HEK293T (cell line): ENCODE results near the gene PARVB.

Experiments used
- CTCF ChIA-PET: fragments of 350-600 bp; formaldehyde crosslinking; extraction: SDS; loops from one replicate; lab custom pipeline; 2021; ENCODE audit warnings: antibody characterized with exemption, inconsistent platforms; lab: Yijun Ruan, JAX
- POLR2A ChIA-PET: fragments of 350-600 bp; formaldehyde crosslinking; extraction: SDS; loops from one replicate; lab custom pipeline; 2020; ENCODE audit warnings: antibody characterized with exemption, inconsistent platforms; lab: Yijun Ruan, JAX
- DNase-seq: peaks from one replicate; pipeline ENCODE4 v3.0.0; 2012; ENCODE audit warnings: mixed read lengths; ENCODE audit errors: extremely low spot score
- BHLHE40 ChIP-seq: fragments of 450-650 bp; IDR thresholded peaks from 2 replicates; pipeline ENCODE4 v1.6.1; 2016; ENCODE audit warnings: mild to moderate bottlenecking, moderate library complexity, borderline replicate concordance
- L3MBTL2 ChIP-seq: fragments of 450-650 bp; conservative IDR thresholded peaks from 2 replicates; pipeline ENCODE4 v1.6.1; 2016; ENCODE audit warnings: mild to moderate bottlenecking
- LEF1 ChIP-seq: fragments of 450-650 bp; IDR thresholded peaks from 2 replicates; pipeline ENCODE4 v1.6.1; 2017; ENCODE audit warnings: mild to moderate bottlenecking, borderline replicate concordance
- SP1 ChIP-seq: fragments of 450-650 bp; IDR thresholded peaks from 2 replicates; pipeline ENCODE4 v1.6.1; 2017
- SUZ12 ChIP-seq: fragments of 450-650 bp; IDR thresholded peaks from 2 replicates; pipeline ENCODE4 v1.6.1; 2016; ENCODE audit warnings: mild to moderate bottlenecking
- TARDBP ChIP-seq: fragments of 450-650 bp; IDR thresholded peaks from 2 replicates; pipeline ENCODE4 v1.6.1; 2016
- ZNF384 ChIP-seq: fragments of 450-650 bp; IDR thresholded peaks from 2 replicates; pipeline ENCODE4 v1.6.1; 2016
- TF ChIP-seq, protein P1 (sequence below): fragments of 450-650 bp; IDR thresholded peaks from 2 replicates; pipeline ENCODE4 v1.6.1; 2016

The PARVB gene

DNA sequence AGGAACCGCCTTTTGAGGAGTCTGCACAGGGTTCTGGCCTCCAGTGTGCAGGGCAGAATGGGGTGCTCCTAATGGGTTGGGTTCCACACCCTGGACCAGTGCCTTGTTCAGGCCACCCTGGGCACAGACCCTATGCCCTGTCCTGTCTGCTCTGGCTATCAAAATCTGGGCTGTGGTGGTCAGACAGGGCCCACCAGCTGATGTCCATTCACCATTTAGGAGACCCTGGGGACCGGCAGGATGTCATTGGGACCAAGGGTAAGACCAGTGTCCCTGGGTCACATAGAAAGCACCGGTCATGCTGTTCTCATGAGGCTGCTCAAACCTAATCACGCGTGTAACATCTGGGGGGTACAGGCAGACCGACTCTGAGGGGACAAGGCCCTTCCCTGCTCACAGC, 194.0 kb downstream of the PARVB start:
- ChIA-PET POLR2A (no interaction called here), CTCF (no interaction called here)
- DNase-seq = no peak
- TF ChIP-seq LEF1 (no peak), TARDBP (no peak), L3MBTL2 (no peak)
- TF ChIP-seq, protein P1, sequence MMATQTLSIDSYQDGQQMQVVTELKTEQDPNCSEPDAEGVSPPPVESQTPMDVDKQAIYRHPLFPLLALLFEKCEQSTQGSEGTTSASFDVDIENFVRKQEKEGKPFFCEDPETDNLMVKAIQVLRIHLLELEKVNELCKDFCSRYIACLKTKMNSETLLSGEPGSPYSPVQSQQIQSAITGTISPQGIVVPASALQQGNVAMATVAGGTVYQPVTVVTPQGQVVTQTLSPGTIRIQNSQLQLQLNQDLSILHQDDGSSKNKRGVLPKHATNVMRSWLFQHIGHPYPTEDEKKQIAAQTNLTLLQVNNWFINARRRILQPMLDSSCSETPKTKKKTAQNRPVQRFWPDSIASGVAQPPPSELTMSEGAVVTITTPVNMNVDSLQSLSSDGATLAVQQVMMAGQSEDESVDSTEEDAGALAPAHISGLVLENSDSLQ = no peak

DNA sequence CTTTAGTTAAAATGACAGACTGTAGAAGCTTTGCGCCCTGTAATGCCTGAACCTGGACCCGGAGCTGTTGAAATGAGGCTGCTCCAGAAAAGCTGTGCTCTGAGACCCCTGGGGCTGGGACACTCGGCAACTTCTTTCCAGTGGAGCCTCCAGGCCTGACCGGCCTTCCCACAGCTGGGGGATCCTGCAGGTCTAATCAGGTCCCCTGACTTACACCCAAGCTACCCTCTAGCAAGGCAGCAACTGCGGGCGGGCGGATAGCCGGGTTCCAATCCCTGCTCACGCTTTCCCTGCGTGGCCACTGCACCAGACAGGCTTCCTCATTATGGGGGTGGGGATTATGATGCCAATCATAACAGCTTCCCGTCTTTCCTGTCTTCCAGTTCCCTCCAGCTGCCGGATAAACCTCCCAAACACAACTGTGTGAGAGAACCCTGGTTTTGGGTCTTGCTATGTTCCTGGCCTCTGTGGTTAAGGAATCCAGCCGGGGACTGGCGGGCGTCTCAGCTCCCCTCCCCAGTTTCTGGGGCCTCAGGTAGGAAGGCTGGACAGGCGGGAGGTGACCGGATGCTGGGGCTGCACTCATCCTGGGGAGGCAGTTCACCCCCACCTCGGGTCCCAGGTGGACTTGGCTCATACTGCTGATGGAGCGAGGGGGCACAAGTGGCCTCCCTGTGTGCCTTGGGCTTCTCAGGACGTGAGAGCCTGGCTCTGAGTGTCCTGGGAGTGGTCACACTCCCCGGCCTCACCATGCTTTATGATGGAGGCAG, 195.2 kb downstream of the PARVB start:
- no peak for DNase-seq
- POLR2A ChIA-PET = no interaction called here
- no peak for TF ChIP-seq LEF1
- CTCF ChIA-PET = no interaction called here

DNA sequence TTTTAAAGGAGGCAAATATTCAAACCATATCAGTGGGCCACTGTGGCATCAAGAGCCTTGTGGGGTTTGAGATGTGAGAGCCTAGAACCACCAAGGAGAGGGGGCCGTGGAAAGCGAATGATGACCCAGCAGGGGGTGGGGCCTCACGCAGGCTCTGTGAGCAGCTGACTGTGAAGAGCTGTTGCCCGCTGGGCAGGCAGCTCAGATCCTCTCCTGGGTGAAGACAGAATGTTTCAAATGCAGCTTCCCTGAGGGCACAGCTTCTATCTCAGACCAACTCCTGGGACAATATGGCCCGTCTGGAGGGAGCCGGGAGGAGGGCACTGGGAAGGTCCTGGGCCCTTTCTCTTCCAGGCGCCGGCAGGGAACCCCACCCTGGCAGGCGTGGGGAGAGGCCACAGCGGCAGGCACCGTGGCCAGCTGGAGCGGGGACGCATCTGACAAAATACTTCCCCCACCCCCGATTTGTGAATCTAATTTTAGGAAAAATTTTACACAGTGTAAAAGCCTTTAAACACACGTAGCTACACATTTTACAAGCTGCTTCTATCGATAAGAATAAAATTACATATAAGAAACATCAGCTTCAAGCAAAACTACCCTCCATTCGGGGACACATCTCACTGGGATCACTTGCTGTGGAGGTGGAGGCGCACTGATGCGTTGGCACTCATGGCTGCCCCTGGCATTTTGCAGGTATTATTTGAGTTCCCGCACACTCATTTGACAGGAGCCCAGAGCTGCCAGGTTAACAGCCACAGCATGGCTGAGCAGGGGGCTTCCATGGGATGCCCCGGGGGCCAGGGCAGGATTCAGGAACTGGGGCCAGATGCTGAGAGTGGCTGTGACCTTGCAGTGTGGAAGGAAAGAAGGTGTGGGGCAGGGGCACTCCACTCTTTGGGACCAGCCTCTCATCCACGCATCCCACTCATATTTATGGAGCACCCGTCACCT, 196.9 kb downstream of the PARVB start:
- no peak for TF ChIP-seq SUZ12
- no peak for TF ChIP-seq ZNF384
- TF ChIP-seq SP1 = no peak
- TF ChIP-seq, protein P1 = no peak
- no peak for DNase-seq
- ChIA-PET CTCF (no interaction called here), POLR2A (interaction anchor here (0.6 kb wide), 1 partner anchor 52 kb away, joined by 3 read pairs; no protein-coding TSS in a partner anchor)

DNA sequence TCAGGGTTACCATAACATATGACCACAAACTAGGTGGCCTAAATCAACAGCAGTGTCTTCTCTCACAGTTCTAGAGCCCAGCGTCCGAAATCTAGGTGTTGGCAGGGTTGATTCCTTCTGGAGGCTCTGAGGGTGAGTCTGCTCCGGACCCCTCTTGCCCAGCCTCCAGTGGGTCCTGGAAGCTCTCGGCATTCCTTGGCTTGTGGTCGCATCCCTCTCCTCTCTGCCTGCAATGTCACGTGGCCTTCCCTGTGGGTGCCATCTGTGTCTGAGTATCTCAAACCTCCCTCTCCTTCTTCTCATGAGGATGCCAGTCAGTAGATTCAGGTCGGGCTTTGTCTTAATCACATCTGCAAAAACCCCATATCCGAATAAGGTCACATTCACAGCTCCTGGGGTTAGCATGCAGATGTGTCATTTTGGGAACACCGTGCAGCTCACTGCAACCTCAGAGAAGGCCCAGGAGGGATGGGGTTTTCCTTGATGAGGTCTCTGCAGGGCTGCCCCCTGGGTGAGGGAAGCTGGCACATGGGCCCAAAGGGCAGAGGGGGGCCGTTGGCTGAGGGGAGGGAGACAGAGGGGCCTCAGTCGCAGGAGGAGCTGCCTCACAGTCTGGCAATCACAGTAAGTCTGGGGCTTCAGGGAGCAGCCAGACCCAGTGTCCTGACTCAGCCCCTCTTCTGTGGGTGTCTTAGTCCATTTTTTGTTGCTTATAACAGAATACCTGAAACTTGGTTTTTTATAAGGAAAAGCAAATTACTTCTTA, 197.8 kb downstream of the PARVB start:
- CTCF ChIA-PET = no interaction called here

More for the DNA sequence above, 197.8 kb downstream of the PARVB start:
- POLR2A ChIA-PET = no interaction called here
- no peak for DNase-seq
- TF ChIP-seq BHLHE40 = no peak
- TF ChIP-seq L3MBTL2 = no peak
- TF ChIP-seq, protein P1 = no peak
